Measurements from ENCODE around the gene DNM2.
"Not testable (repeated sequence)": the region's sequence is repeated elsewhere in the genome, so short reads cannot be mapped to it uniquely, and the experiment has no call there.

DNM2 gene

DNA sequence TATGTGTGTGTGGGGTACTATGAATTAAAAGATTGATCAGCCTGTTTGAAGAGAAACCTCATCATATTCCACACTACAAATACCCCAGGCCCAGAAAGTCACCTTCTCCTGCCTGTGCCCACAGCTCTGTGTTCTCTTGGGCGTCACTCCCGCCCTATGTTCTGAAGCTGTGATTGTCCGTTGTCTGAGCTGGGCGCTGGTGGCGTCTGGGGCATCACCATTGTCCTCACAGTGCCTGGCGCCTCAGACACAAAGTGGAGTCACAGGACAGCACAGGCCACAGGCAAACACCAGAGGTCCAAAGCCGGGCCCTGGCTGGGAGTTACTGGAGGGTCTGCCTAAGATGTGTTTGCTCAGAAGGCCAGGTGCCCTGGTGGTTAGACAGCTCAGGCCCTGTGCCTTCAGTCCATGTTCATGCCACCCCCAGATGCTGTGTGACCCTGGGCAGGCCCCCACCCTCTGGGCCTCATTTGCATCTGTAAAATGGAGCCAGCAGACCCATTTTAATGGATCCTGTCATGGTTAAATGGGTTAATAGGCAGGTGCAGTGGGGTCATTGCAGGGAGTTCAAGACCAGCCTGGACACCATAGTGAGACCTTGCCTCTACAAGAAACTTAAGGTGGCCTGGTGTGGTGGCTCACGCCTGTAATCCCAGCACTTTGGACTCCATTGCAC, 34.5 kb downstream of the DNM2 start:
- H2AFZ ChIP-seq (ENCODE audit: low read length, unreplicated experiment): no peak overlapping the region
- H3K4me3 ChIP-seq (ENCODE audit: low read depth, low read length): no peak overlapping the region
- no peaks in the 10 kb centered on the region for H3K36me3 ChIP-seq (ENCODE audit: insufficient read depth, low read length)
- H3K79me2 ChIP-seq (ENCODE audit: control insufficient read depth, insufficient read depth, low read length, unreplicated experiment): peaks cover 56% of the 10 kb centered on the region
- H3K27ac ChIP-seq (ENCODE audit: low read depth, low read length): no peak overlapping the region
- peaks cover 24% of the 10 kb centered on the region for H3K4me1 ChIP-seq (ENCODE audit: control insufficient read depth, insufficient read depth, low read length, unreplicated experiment)
- no peaks in the 10 kb centered on the region for H3K27me3 ChIP-seq (ENCODE audit: insufficient read depth, low read length)

DNA sequence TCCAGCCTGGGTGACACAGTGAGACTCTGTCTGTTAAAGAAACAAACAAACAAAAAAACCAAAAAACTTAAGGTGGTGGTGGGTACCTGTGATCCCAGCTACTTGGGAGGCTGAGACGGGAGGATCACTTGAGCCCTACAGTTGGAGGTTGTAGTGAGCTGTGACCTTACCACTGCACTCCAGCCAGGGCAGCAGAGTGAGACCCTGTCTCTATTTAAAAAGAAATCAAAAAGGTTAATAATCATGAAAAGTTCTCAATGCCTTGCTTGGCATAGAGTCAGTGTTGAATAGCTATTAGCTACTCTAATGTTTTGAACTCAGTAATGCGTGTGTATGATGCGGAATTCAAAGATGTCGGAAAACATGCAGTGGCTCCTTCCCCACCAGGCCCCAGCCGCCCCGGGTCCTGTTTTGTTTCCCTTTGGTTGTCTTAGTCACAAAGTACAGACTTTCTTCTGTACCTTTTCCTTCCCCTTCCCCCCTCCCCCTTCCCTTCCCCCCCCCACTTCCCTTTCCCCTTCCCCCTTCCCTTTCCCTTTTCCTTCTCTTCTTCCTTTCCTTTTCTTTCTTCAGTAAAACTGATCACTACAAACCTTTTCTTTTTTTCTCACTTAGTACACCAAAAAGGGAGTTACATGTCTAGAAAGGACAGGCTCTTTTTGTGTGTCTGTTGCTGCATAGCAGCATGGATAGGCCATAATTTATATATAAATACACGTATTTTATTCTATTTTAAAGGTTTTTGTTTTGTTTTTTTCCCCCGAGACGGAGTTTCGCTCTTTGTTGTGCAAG, 35.2 kb downstream of the DNM2 start:
- peaks cover 24% of the 10 kb centered on the region for H3K4me1 ChIP-seq (ENCODE audit: control insufficient read depth, insufficient read depth, low read length, unreplicated experiment)
- peaks cover 53% of the 10 kb centered on the region for H3K79me2 ChIP-seq (ENCODE audit: control insufficient read depth, insufficient read depth, low read length, unreplicated experiment)
- H3K36me3 ChIP-seq (ENCODE audit: insufficient read depth, low read length): no peaks in the 10 kb centered on the region
- H3K27me3 ChIP-seq (ENCODE audit: insufficient read depth, low read length): no peaks in the 10 kb centered on the region
- H2AFZ ChIP-seq (ENCODE audit: low read length, unreplicated experiment): no peak overlapping the region
- H3K27ac ChIP-seq (ENCODE audit: low read depth, low read length): no peak overlapping the region
- no peak overlapping the region for H3K4me3 ChIP-seq (ENCODE audit: low read depth, low read length)

DNA sequence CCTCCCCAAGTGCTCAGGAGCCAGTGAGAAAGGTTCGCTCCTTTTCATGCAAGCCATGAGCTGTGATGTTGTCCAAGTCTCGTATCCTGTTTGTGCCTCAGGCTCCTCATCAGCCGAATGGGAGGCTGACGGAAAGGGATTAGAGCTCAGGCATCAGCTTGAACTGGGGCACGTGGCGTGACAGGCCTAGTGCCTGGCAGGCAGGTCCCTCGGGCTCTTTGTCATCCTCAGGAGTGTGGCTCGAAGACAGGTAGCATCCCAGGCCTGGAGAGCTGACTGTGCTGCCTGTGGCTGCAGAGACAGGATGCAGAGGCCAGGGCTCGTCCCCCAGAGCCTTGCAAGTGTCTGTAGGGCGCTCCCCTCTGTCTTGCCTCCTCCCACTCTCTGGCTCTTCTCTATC, 38.5 kb downstream of the DNM2 start:
- Histone ChIP-seq H3K27ac (ENCODE audit: low read depth, low read length) (no peak overlapping the region), H3K4me3 (ENCODE audit: low read depth, low read length) (no peak overlapping the region), H3K4me1 (ENCODE audit: control insufficient read depth, insufficient read depth, low read length, unreplicated experiment) (peaks cover 7% of the 10 kb centered on the region), H3K79me2 (ENCODE audit: control insufficient read depth, insufficient read depth, low read length, unreplicated experiment) (peaks cover 38% of the 10 kb centered on the region), H3K27me3 (ENCODE audit: insufficient read depth, low read length) (no peaks in the 10 kb centered on the region), H3K36me3 (ENCODE audit: insufficient read depth, low read length) (no peaks in the 10 kb centered on the region), H2AFZ (ENCODE audit: low read length, unreplicated experiment) (no peak overlapping the region)

DNA sequence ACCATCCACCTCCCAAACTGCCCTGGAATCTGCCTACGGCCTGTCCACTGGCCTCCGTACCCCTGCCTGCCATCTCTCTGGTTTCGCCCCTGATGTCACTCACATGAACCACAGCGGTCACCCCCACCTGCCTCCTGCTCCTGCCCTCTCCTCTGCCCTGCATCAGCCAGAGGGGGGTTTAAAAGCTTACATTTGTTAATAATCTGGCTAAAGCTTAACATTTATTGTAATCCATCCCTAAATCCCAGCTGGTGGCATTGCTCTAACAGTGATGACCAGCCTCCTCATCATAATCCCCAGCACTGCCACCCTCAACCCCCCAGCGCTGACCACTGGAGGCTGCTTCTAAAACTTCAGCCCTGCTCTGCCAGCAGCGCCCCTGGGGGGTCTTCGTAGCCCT, 38.9 kb downstream of the DNM2 start:
- Histone ChIP-seq H3K4me3 (ENCODE audit: low read depth, low read length) (no peak overlapping the region), H3K36me3 (ENCODE audit: insufficient read depth, low read length) (no peaks in the 10 kb centered on the region), H3K27me3 (ENCODE audit: insufficient read depth, low read length) (no peaks in the 10 kb centered on the region), H3K79me2 (ENCODE audit: control insufficient read depth, insufficient read depth, low read length, unreplicated experiment) (peaks cover 36% of the 10 kb centered on the region), H3K4me1 (ENCODE audit: control insufficient read depth, insufficient read depth, low read length, unreplicated experiment) (peaks cover 7% of the 10 kb centered on the region), H3K27ac (ENCODE audit: low read depth, low read length) (no peak overlapping the region), H2AFZ (ENCODE audit: low read length, unreplicated experiment) (no peak overlapping the region)

DNA sequence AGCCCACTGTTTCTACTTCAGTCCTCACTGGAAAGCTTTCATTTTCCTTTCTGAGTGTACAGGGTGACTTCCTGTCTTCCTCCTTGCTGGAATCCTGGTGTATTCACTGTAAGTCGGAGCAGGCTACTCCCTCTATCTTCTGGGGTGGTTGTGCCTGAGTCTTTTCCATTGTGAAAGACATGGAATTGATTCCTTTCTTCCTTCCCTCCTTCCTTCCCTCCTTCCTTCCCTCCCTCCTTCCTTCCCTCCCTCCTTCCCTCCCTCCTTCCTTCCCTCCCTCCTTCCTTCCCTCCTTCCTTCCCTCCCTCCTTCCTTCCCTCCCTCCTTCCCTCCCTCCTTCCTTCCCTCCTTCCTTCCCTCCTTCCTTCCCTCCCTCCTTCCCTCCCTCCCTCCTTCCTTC, 40.2 kb downstream of the DNM2 start:
- H2AFZ ChIP-seq (ENCODE audit: low read length, unreplicated experiment); H3K4me3 ChIP-seq (ENCODE audit: low read depth, low read length); H3K27ac ChIP-seq (ENCODE audit: low read depth, low read length); H3K27me3 ChIP-seq (ENCODE audit: insufficient read depth, low read length); H3K36me3 ChIP-seq (ENCODE audit: insufficient read depth, low read length): not testable (repeated sequence)
- H3K79me2 ChIP-seq (ENCODE audit: control insufficient read depth, insufficient read depth, low read length, unreplicated experiment): peaks cover 25% of the 10 kb centered on the region
- peaks cover 11% of the 10 kb centered on the region for H3K4me1 ChIP-seq (ENCODE audit: control insufficient read depth, insufficient read depth, low read length, unreplicated experiment)

DNA sequence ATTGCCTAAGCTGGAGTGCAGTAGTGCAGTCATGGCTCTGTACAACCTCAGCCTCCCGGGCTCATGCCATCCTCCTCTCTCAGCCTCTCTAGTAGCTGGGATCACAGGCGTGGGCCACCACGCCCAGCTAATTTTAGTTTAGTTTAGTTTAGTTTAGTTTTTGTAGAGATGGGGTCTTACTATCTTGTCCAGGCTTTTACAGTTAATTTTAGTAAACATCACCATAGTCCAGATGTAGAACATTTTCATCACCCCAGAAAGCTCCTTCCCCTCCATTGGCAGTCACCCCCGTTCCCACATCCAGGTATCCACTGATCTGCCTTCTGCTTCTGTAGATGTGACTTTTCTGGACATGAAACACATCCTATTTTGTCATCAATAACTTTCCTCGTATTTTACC, 41.1 kb downstream of the DNM2 start:
- H3K27ac ChIP-seq (ENCODE audit: low read depth, low read length): no peak overlapping the region
- no peak overlapping the region for H3K4me3 ChIP-seq (ENCODE audit: low read depth, low read length)
- no peak overlapping the region for H2AFZ ChIP-seq (ENCODE audit: low read length, unreplicated experiment)
- no peaks in the 10 kb centered on the region for H3K27me3 ChIP-seq (ENCODE audit: insufficient read depth, low read length)
- H3K79me2 ChIP-seq (ENCODE audit: control insufficient read depth, insufficient read depth, low read length, unreplicated experiment): peaks cover 24% of the 10 kb centered on the region
- H3K36me3 ChIP-seq (ENCODE audit: insufficient read depth, low read length): no peaks in the 10 kb centered on the region
- H3K4me1 ChIP-seq (ENCODE audit: control insufficient read depth, insufficient read depth, low read length, unreplicated experiment): peaks cover 11% of the 10 kb centered on the region

DNA sequence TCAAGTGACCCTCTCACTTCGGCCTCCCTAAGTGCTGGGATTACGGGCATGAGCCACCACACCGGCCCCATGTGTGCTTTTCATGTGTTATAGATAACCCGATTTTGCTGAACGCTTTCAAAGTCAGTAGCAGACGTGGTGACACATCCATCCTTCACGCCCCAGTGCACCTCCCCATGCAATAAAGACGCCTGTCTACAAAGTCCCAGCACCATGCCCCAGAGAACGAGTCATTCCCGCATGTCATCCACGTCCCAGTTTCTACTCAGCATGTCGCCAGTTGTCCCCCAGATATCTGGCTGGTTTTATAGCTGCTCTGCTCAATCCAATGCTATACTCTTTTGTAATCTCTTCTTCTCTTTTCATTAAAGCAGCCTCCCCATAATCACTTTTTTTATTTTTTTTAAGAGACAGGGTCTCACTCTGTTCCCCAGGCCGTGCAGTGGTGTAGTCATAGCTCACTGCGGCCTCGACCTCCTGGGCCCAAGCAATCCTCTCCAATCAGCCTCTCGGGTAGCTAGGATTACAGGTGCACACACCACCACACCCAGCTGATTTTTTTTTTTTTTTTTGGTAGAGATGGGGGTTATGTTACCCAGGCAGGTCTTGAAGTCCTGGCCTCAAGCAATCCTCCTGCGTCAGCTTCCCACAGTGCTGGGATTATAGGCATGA, 42.5 kb downstream of the DNM2 start:
- H3K27ac ChIP-seq (ENCODE audit: low read depth, low read length): no peak overlapping the region
- peaks cover 23% of the 10 kb centered on the region for H3K79me2 ChIP-seq (ENCODE audit: control insufficient read depth, insufficient read depth, low read length, unreplicated experiment)
- peaks cover 11% of the 10 kb centered on the region for H3K4me1 ChIP-seq (ENCODE audit: control insufficient read depth, insufficient read depth, low read length, unreplicated experiment)
- no peaks in the 10 kb centered on the region for H3K36me3 ChIP-seq (ENCODE audit: insufficient read depth, low read length)
- no peaks in the 10 kb centered on the region for H3K27me3 ChIP-seq (ENCODE audit: insufficient read depth, low read length)
- no peak overlapping the region for H2AFZ ChIP-seq (ENCODE audit: low read length, unreplicated experiment)
- no peak overlapping the region for H3K4me3 ChIP-seq (ENCODE audit: low read depth, low read length)

DNA sequence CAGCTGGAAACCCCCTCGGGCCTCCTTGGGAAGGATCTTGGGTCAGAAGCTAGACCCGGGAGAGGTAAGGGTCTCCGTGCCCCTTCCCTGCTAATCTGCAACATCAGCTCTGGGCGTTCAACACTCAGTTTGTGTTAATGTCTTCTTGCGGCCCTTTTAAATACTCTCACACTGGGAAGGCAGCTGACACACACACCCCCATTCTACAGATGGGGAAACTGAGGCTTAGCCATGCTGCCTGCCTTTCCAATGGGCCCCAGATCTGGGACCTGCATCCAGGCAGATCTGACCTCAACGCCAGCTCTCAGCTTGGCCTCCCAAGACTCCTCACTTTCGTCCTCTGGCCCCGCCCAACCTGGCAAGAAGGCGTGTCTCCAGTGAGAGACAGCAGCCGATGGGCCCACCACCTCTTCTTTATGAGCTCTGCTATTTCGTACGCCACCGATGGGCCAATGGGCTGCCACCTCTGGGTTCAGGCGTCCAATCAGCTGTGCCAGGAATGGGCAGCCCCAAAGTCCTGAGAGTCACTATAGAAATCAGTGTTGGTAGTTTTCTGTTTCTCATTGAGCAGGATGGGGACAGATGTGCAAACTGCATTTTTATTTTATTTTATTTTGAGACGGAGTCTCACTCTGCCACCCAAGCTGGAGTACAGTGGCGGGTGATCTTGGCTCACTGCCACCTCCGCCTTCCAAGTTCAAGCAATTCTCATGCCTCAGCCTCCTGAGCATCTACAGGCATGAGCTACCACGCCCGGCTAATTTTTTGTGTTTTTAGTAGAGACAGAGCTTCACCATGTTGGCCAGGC, 43.8 kb downstream of the DNM2 start:
- peaks cover 24% of the 10 kb centered on the region for H3K79me2 ChIP-seq (ENCODE audit: control insufficient read depth, insufficient read depth, low read length, unreplicated experiment)
- H2AFZ ChIP-seq (ENCODE audit: low read length, unreplicated experiment): no peak overlapping the region
- H3K27ac ChIP-seq (ENCODE audit: low read depth, low read length): no peak overlapping the region
- peaks cover 22% of the 10 kb centered on the region for H3K4me1 ChIP-seq (ENCODE audit: control insufficient read depth, insufficient read depth, low read length, unreplicated experiment)
- H3K36me3 ChIP-seq (ENCODE audit: insufficient read depth, low read length): no peaks in the 10 kb centered on the region
- no peaks in the 10 kb centered on the region for H3K27me3 ChIP-seq (ENCODE audit: insufficient read depth, low read length)
- no peak overlapping the region for H3K4me3 ChIP-seq (ENCODE audit: low read depth, low read length)

DNA sequence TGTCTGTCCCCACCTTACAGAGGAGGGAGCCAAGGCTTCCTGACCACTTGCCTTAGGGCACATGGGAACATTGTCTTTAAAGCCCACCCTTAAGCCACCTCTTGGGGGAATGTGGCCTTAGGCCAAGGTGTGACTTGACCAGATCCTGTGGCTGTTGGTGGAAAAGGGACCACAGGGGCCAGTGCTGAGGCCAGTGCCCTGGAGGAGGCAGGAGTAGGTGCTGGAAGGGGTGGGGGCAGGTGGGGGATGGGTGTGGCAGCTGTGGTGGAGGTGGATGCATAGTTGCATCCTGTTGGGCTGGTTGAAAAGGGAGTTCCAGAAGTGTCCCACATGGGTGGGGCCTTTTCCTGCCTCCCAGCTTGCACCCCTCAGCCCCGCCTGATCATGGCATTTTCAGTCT, 44.8 kb downstream of the DNM2 start:
- Histone ChIP-seq H3K79me2 (ENCODE audit: control insufficient read depth, insufficient read depth, low read length, unreplicated experiment) (peaks cover 26% of the 10 kb centered on the region), H3K27ac (ENCODE audit: low read depth, low read length) (no peak overlapping the region), H3K27me3 (ENCODE audit: insufficient read depth, low read length) (no peaks in the 10 kb centered on the region), H3K36me3 (ENCODE audit: insufficient read depth, low read length) (no peaks in the 10 kb centered on the region), H2AFZ (ENCODE audit: low read length, unreplicated experiment) (no peak overlapping the region), H3K4me3 (ENCODE audit: low read depth, low read length) (no peak overlapping the region), H3K4me1 (ENCODE audit: control insufficient read depth, insufficient read depth, low read length, unreplicated experiment) (peaks cover 25% of the 10 kb centered on the region)

DNA sequence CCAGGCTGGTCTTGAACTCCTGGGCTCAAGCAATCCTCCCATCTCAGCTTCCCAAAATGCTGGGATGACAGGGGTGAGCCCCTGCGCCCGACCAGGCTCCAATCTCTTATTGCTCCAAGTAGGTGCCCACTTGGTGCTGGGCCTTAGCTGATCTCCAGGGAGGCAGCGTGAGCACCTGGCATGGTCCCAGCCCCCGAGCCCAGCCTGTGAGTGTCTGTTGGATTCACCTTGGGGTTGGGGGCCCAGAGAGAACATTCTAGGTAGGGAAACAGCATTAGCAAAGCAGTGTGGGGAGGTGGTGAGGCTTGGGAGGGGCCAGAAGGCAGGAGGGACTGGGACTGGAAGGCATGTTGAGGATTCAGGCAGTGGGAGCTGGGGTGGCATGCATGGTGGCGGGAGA, 45.5 kb downstream of the DNM2 start:
- Histone ChIP-seq H3K27me3 (ENCODE audit: insufficient read depth, low read length) (no peaks in the 10 kb centered on the region), H3K27ac (ENCODE audit: low read depth, low read length) (no peak overlapping the region), H3K36me3 (ENCODE audit: insufficient read depth, low read length) (no peaks in the 10 kb centered on the region), H3K4me1 (ENCODE audit: control insufficient read depth, insufficient read depth, low read length, unreplicated experiment) (peaks cover 25% of the 10 kb centered on the region), H3K79me2 (ENCODE audit: control insufficient read depth, insufficient read depth, low read length, unreplicated experiment) (peaks cover 29% of the 10 kb centered on the region), H2AFZ (ENCODE audit: low read length, unreplicated experiment) (no peak overlapping the region), H3K4me3 (ENCODE audit: low read depth, low read length) (no peak overlapping the region)
